ENCODE data around the gene DNAJC24. TPM values are rescaled to one million over a fixed set of nuclear protein-coding genes. Genes with fewer than 3 reads are reported as not detected.

The DNAJC24 gene
- total RNA-seq, 4 donors from 2014 or later = 13.1 to 20.1 (median 16.6) TPM

- no peak overlapping the region for H3K4me3 ChIP-seq
- no peaks in the 10 kb centered on the region for H3K27me3 ChIP-seq
- intact Hi-C loops (cut with DNase I; ENCODE audit: low total_unique reads) (no loop called here), in situ Hi-C loops (cut with MboI; ENCODE audit: low sequenced_read_pairs in 4 of 4) (no loop called here)
- ATAC-seq (no peak), DNase-seq (no peak)
- no peak overlapping the region for H3K27ac ChIP-seq
- H3K4me1 ChIP-seq = no peaks in the 10 kb centered on the region
- H3K36me3 ChIP-seq = no peaks in the 10 kb centered on the region
- H3K9me3 ChIP-seq = no peaks in the 10 kb centered on the region
- TF ChIP-seq CTCF (IDR thresholded peaks at IDR 0.05 in 4 of 5, conservative IDR thresholded peaks at IDR 0.05 in 1 of 5) (no peak), POLR2A (IDR thresholded peaks at IDR 0.05) (no peak)
Measured at GRCh38 chr11:31404614-31405013, 35.0 kb downstream of the DNAJC24 start.

- no peak overlapping the region for H3K27ac ChIP-seq
- no peak overlapping the region for H3K4me3 ChIP-seq
- H3K36me3 ChIP-seq = peaks cover 0 to 7% of the 10 kb centered on the region in 2 donors
- H3K4me1 ChIP-seq = no peaks in the 10 kb centered on the region
- no peak for TF ChIP-seq CTCF (IDR thresholded peaks at IDR 0.05 in 4 of 5, conservative IDR thresholded peaks at IDR 0.05 in 1 of 5)
- DNase-seq (no peak), ATAC-seq (no peak)
- intact Hi-C loops (cut with DNase I; ENCODE audit: low total_unique reads) = no loop called here
- in situ Hi-C loops (cut with MboI; ENCODE audit: low sequenced_read_pairs in 4 of 4) = no loop called here
- H3K9me3 ChIP-seq = no peaks in the 10 kb centered on the region
- no peaks in the 10 kb centered on the region for H3K27me3 ChIP-seq
Measured at GRCh38 chr11:31408201-31408600, 38.5 kb downstream of the DNAJC24 start.

GRCh38 chr11:31412946-31413345 is 43.3 kb downstream of the DNAJC24 start:
- H3K36me3 ChIP-seq = peaks cover 0 to 7% of the 10 kb centered on the region in 2 donors
- H3K27ac ChIP-seq = no peak overlapping the region
- intact Hi-C loops (cut with DNase I; ENCODE audit: low total_unique reads) (no loop called here), in situ Hi-C loops (cut with MboI; ENCODE audit: low sequenced_read_pairs in 4 of 4) (no loop called here)
- H3K9me3 ChIP-seq = no peaks in the 10 kb centered on the region
- ATAC-seq (no peak), DNase-seq (no peak)
- peaks cover 0 to 9% of the 10 kb centered on the region in 2 donors for H3K4me1 ChIP-seq
- TF ChIP-seq CTCF (IDR thresholded peaks at IDR 0.05 in 4 of 5, conservative IDR thresholded peaks at IDR 0.05 in 1 of 5) (no peak), POLR2A (IDR thresholded peaks at IDR 0.05) (no peak)
- H3K27me3 ChIP-seq = no peaks in the 10 kb centered on the region
- no peak overlapping the region for H3K4me3 ChIP-seq

GRCh38 chr11:31414338-31414737 is 44.7 kb downstream of the DNAJC24 start:
- Histone ChIP-seq H3K4me3 (no peak overlapping the region), H3K27me3 (no peaks in the 10 kb centered on the region), H3K4me1 (peaks cover 0 to 9% of the 10 kb centered on the region in 2 donors), H3K36me3 (peaks cover 0 to 7% of the 10 kb centered on the region in 2 donors), H3K9me3 (no peaks in the 10 kb centered on the region), H3K27ac (no peak overlapping the region)
- no peak for TF ChIP-seq CTCF (IDR thresholded peaks at IDR 0.05 in 4 of 5, conservative IDR thresholded peaks at IDR 0.05 in 1 of 5)
- no peak for TF ChIP-seq POLR2A (IDR thresholded peaks at IDR 0.05)
- in situ Hi-C loops (cut with MboI; ENCODE audit: low sequenced_read_pairs in 4 of 4) = no loop called here
- DNase-seq (no peak), ATAC-seq (no peak)
- intact Hi-C loops (cut with DNase I; ENCODE audit: low total_unique reads) = no loop called here

- DNase-seq (no peak), ATAC-seq (no peak)
- no peaks in the 10 kb centered on the region for H3K9me3 ChIP-seq
- no peak overlapping the region for H3K4me3 ChIP-seq
- intact Hi-C loops (cut with DNase I; ENCODE audit: low total_unique reads) = no loop called here
- H3K4me1 ChIP-seq = peaks cover 0 to 9% of the 10 kb centered on the region in 2 donors
- no peaks in the 10 kb centered on the region for H3K27me3 ChIP-seq
- peaks cover 0 to 7% of the 10 kb centered on the region in 2 donors for H3K36me3 ChIP-seq
- TF ChIP-seq POLR2A (IDR thresholded peaks at IDR 0.05) (no peak), CTCF (IDR thresholded peaks at IDR 0.05 in 4 of 5, conservative IDR thresholded peaks at IDR 0.05 in 1 of 5) (no peak)
- H3K27ac ChIP-seq = no peak overlapping the region
- in situ Hi-C loops (cut with MboI; ENCODE audit: low sequenced_read_pairs in 4 of 4) = no loop called here
Measured at GRCh38 chr11:31415435-31415834, 45.8 kb downstream of the DNAJC24 start.

All from gastrocnemius medialis (tissue), 4 donors.